A549 (cell line): ENCODE measurements around the gene TMEM143.

Source experiments
- CEBPB ChIP-seq, 2 experiments: fragments of >200 bp in 1 of 2; sonication (Bioruptor Twin) in 1 of 2; formaldehyde crosslinking in 1 of 2; IDR thresholded peaks; 2 replicates each; pipeline ENCODE4 v1.6.1; 2012 to 2016
- CTCF ChIP-seq: fragments of >200 bp; sonication (Bioruptor Twin); formaldehyde crosslinking; IDR thresholded peaks from 3 replicates; pipeline ENCODE4 v1.5.1; 2016
- KDM1A ChIP-seq: fragments of 200-600 bp; sonication (generic); IDR thresholded peaks from 2 replicates; pipeline ENCODE4 v1.6.1; 2016; ENCODE audit warnings: low read depth, mild to moderate bottlenecking
- SREBF2 ChIP-seq: fragments of 450-650 bp; IDR thresholded peaks from 2 replicates; pipeline ENCODE4 v1.6.1; 2014; ENCODE audit warnings: mild to moderate bottlenecking, moderate library complexity

GRCh38 chr19:48302600-48302959, 61.2 kb downstream of the TMEM143 start:
- TF ChIP-seq CEBPB (IDR thresholded peaks at IDR 0.05) (no peak), SREBF2 (no peak), CTCF (no peak), KDM1A (no peak)
